Hepatocyte (in vitro differentiated cells): ENCODE measurements around the gene CCL3.

Experiments
- CTCF ChIP-seq: fragments of 200-600 bp; sonication (generic); IDR thresholded peaks from 2 replicates; pipeline ENCODE4 v1.5.1; 2016; ENCODE audit warnings: antibody characterized with exemption, mild to moderate bottlenecking; ENCODE audit not compliant: poor library complexity
- EZH2 ChIP-seq: fragments of 200-600 bp; sonication (generic); IDR thresholded peaks from 2 replicates; pipeline ENCODE4 v1.6.1; 2016; ENCODE audit warnings: antibody characterized with exemption, mild to moderate bottlenecking, borderline replicate concordance

GRCh38 chr17:36068524-36068923 lies 21.4 kb downstream of the CCL3 start:
- TF ChIP-seq CTCF (no peak), EZH2 (no peak)
